GM19043 (cell line): Measurements from ENCODE around the gene ABHD2.

Experiments
- ATAC-seq: cut with Tn5 transposase; IDR thresholded peaks from one replicate; pipeline ENCODE4 v1.9.1; 2021; ENCODE audit warnings: low read depth; ENCODE audit not compliant: unreplicated experiment

The ABHD2 gene

DNA sequence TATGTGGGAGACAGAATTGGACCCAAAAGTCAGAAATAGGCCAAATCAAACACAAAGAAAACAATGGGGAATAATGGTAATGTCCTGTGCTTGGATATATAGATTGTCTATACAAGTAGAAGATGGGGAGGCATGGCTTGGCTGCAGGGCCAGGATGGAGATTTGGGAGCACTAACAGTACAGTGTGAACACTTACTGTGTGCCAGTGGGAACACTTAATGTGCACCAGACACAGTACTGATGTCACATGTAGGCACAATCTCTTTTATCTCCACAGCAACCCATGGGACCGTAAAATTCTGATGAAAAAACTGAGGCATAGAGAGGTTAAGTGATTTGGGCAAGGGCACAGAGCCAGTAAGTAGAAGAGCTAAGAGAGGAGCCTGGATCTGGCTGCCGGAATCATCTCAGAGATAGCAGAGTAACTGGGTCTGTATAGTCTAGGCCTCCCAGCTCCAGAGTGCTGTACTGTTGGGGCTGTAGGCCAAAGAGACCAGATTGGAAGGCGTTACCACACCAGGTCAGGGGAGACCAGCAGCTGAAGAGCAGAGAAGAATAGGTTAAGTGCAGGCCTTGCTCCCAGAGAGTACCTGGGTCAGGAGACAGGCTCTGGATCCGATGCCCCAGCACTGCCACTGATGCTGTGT, 69.8 kb downstream of the ABHD2 start:
- ATAC-seq: no peak

- ATAC-seq: no peak
Measured at GRCh38 chr15:89161666-89162065, 73.4 kb downstream of the ABHD2 start.

GRCh38 chr15:89163271-89164055, 75.2 kb downstream of the ABHD2 start:
- no peak for ATAC-seq

GRCh38 chr15:89164712-89165211, 76.5 kb downstream of the ABHD2 start:
- ATAC-seq: no peak

GRCh38 chr15:89165677-89166076, 77.4 kb downstream of the ABHD2 start:
- ATAC-seq: no peak

- peak; percentile 80 for ATAC-seq
Measured at GRCh38 chr15:89167267-89168176, 79.3 kb downstream of the ABHD2 start.

DNA sequence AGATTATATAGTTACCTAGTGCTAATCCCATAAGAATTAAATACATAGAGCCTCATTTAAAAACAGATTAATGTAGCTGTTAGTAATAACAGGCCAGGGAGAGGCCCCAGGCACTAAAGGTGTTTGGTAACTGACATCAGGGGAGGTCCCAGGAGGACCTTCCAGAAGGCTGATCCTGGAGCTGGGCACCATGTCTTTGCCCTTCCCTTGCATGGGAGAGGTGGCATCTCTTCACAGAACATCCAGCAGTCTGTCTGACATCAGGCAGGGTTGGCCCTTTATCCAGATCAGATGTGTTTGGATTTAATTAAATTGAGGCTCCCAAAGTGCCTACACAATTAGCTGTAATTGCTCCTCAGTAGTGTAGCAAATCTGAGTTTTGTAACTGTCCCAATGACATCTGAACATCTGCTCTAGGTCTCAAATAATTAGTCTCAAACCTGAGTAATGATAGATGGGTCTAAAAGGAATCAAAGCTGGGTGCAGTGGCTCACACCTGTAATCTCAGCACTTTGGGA, 80.1 kb downstream of the ABHD2 start:
- ATAC-seq: no peak

DNA sequence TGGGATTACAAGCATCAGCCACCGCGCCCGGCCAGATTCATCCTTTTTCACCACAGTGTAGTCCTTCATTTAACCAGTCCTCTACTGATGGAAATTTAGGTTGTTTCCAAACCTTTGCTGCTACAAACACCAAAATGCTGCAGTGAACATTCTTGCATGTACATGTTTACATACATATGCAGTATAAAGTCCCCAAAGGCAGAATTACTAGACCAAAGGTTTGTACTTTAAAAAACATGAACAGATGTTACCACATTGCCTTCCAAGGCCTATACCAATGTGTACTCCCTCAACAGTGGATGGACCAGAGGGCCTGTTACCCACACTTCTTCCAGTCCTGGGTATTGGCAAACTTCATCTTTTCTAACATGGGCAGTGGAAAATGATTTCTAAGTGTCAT, 82.1 kb downstream of the ABHD2 start:
- no peak for ATAC-seq

DNA sequence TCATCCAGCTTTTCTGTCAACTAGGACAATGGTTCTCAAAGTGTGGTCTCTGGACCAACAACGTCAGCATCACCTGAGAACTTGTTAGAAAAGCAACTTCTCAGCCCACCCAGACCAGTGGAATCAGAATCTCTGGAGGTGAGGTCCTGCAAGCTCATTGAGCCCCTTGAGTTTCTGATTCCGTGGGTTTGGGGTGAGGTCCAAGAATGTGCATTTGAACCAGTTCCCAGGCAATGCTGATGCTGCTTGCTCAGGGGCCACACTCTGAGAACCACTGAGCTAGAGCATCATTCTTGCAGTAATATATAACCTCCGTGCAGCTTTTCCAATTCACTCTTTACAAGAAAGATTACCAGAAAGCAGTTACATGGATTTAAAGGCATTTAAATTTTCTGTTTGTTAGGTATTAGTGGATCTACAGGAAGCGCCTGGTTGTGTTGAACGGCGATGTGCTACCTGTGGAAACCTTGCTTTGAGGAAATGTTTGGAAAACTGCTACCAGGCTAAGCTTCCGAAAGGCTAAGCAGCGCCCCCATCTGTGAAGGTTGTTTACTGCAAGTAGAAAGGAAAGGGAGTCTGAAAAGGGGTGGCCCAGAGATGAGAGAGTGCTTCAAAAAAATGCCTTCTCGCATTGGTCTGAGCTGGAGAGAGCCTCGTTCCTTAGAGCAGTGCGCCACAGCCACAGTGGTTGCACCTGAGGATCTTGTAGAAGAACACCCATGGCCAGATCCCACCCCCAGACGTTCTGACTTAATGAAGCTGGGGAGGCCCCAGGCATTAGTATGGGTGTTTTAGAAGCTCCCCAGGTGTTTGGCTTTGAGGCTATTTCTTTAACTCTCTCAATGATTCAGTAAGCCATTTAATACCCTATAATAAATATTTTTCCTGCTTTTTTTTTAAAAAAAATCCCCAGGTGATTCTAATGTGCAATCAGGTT, 83.1 kb downstream of the ABHD2 start:
- no peak for ATAC-seq

GRCh38 chr15:89172921-89173320, 84.7 kb downstream of the ABHD2 start:
- ATAC-seq: no peak

- ATAC-seq: no peak
Measured at GRCh38 chr15:89174476-89174875, 86.2 kb downstream of the ABHD2 start.

GRCh38 chr15:89175617-89176191, 87.4 kb downstream of the ABHD2 start:
- no peak for ATAC-seq

DNA sequence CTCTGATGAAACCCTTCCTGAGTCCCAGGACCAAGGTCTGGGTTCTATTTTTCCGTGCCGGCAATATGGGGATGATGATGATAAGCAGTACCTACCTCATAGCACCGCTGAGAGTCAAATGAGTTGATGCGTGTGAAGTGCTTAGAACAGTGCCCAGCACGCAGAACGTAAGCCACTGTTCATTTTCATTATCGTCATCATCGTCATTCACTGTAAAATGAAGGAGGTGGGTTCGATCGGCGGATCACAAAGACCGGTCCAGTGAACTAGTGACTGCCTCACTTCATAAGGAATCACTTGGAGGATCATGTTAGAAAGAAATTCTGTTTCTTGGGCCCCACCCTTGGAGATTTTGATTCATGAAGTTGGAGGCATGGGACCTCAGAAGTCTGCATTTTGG, 88.9 kb downstream of the ABHD2 start:
- no peak for ATAC-seq

- ATAC-seq: no peak
Measured at GRCh38 chr15:89177633-89178306, 89.5 kb downstream of the ABHD2 start.

GRCh38 chr15:89178307-89178977, 90.2 kb downstream of the ABHD2 start:
- no peak for ATAC-seq

DNA sequence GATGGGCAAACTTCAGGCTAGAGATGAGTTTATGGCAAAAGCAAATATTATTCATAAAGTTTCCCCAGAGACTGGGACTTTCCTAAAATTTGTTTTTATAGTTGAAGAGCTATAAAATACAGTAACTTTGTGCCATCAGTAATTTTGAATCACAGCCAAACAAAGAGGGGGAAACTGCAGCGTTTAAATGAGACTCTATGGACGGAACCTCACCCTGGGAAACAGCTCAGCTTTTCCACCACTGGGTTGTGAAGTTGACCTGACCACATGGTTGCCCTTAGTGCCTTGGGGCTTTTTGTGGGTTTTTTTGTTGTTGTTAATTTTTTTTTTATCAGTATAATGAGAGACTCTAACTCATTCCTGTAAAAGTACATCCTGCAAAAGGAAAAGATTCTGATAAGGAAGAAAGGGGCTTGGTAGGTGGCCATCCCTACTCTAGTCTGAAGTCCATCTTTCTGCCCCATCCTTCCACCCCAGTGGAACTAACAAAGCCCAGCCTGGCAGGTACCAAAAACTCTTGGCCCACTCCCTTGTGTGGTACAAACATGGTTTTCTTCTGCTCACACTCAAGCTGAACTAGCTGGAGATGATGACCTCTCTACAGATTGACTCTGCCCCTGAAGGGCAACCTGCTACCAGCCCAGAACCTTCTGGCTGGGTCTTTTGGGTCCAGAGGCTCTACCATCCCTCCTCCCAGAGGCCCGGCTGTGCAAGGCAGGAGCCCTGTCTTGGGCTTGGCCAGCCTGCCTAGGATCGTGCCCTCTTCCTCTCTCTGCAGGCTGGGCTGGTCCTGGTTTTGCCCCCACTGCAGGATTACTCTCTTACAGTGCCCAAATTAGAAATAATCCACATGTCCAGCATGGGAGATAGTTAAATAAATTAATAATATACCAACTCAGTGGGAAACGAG, 92.0 kb downstream of the ABHD2 start:
- no peak for ATAC-seq

DNA sequence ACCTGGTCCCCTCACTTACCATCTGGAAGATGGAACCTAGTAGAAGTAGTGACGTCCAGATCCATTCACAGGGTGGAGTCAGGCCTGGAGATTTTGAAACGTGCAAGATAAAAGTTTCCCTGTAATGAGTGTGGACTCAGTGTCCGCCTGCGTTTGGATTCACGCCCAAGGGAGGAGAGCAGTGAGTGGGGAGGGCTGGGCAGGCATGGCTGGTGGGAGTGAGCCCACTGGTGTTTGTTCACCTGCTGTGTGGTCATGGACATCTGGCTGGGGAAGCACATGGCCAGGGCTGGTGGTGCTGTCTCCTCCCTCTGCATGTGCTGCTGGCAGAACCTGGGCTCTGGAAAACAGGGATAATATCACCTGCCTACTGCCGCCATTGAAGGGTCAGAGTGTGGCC, 96.1 kb downstream of the ABHD2 start:
- no peak for ATAC-seq
